GM21717 (cell line): ENCODE measurements around the gene RNU7-1.

Experiments
- ATAC-seq: cut with Tn5 transposase; IDR thresholded peaks from one replicate; pipeline ENCODE4 v1.9.1; 2021; ENCODE audit warnings: mild to moderate bottlenecking, moderate library complexity; ENCODE audit not compliant: unreplicated experiment

Gene RNU7-1

GRCh38 chr12:6952121-6952862 is 8.7 kb downstream of the RNU7-1 start:
- ATAC-seq, result no peak

GRCh38 chr12:6952863-6953441 is 9.3 kb downstream of the RNU7-1 start:
- no peak for ATAC-seq

- peak; percentile 35 for ATAC-seq
Measured at GRCh38 chr12:6953442-6954315, 10.1 kb downstream of the RNU7-1 start.

GRCh38 chr12:6954316-6955107 is 10.9 kb downstream of the RNU7-1 start:
- no peak for ATAC-seq

GRCh38 chr12:6955108-6956020 is 11.7 kb downstream of the RNU7-1 start:
- no peak for ATAC-seq

GRCh38 chr12:6956021-6956727 is 12.6 kb downstream of the RNU7-1 start:
- no peak for ATAC-seq

- ATAC-seq, result no peak
Measured at GRCh38 chr12:6957151-6957701, 13.6 kb downstream of the RNU7-1 start.

GRCh38 chr12:6957741-6958608 is 14.4 kb downstream of the RNU7-1 start:
- no peak for ATAC-seq

- no peak for ATAC-seq
Measured at GRCh38 chr12:6958609-6959057, 15.0 kb downstream of the RNU7-1 start.

GRCh38 chr12:6959058-6959804 is 15.6 kb downstream of the RNU7-1 start:
- ATAC-seq, result peak; percentile 40

GRCh38 chr12:6959805-6960592 is 16.4 kb downstream of the RNU7-1 start:
- no peak for ATAC-seq

GRCh38 chr12:6960593-6961277 is 17.1 kb downstream of the RNU7-1 start:
- no peak for ATAC-seq

- peak; percentile 24 for ATAC-seq
Measured at GRCh38 chr12:6961278-6961694, 17.7 kb downstream of the RNU7-1 start.

- peak; percentile 5 for ATAC-seq
Measured at GRCh38 chr12:6961695-6962284, 18.2 kb downstream of the RNU7-1 start.

GRCh38 chr12:6962285-6963015 is 18.8 kb downstream of the RNU7-1 start:
- ATAC-seq, result no peak
